H9 (cell line): ENCODE data around the gene CCDC40. TPM values are rescaled to one million over a fixed set of nuclear protein-coding genes. Genes with fewer than 3 reads are reported as not detected.

Experiments used
- DNase-seq: peaks from one replicate; pipeline ENCODE4 v3.0.0-alpha.2; 2017
- H2AFZ ChIP-seq: one replicate; pipeline ENCODE4 v1.6.1; 2013; ENCODE audit warnings: mild to moderate bottlenecking, low read length, control low read depth, moderate library complexity
- H2AK5ac ChIP-seq: 2 replicates; pipeline ENCODE4 v1.6.1; 2013; ENCODE audit warnings: low read length, control low read depth, mixed read lengths; ENCODE audit not compliant: insufficient read length
- H2BK120ac ChIP-seq: one replicate; pipeline ENCODE4 v1.6.1; 2013; ENCODE audit warnings: low read depth, mild to moderate bottlenecking, low read length, control low read depth, inconsistent platforms; ENCODE audit not compliant: poor library complexity, severe bottlenecking
- H2BK12ac ChIP-seq: 2 replicates; pipeline ENCODE4 v1.6.1; 2013; ENCODE audit warnings: low read length, control low read depth, mixed read lengths, low read depth; ENCODE audit not compliant: insufficient read length
- H2BK15ac ChIP-seq: 2 replicates; pipeline ENCODE4 v1.6.1; 2013; ENCODE audit warnings: low read depth, low read length, control low read depth
- H2BK20ac ChIP-seq: one replicate; pipeline ENCODE4 v1.6.1; 2013; ENCODE audit warnings: low read depth, mild to moderate bottlenecking, low read length, control low read depth, inconsistent platforms; ENCODE audit not compliant: poor library complexity, severe bottlenecking
- H2BK5ac ChIP-seq: 2 replicates; pipeline ENCODE4 v1.6.1; 2013; ENCODE audit warnings: low read length, control low read depth, mixed read lengths; ENCODE audit not compliant: insufficient read length
- H3K14ac ChIP-seq: 2 replicates; pipeline ENCODE4 v1.6.1; 2013; ENCODE audit warnings: low read length, control low read depth; ENCODE audit not compliant: insufficient read depth
- H3K18ac ChIP-seq: 2 replicates; pipeline ENCODE4 v1.6.1; 2013; ENCODE audit warnings: low read depth, mild to moderate bottlenecking, mixed read lengths, low read length, control low read depth; ENCODE audit not compliant: insufficient read length
- H3K23ac ChIP-seq: 2 replicates; pipeline ENCODE4 v1.6.1; 2013; ENCODE audit warnings: low read length, control low read depth, mixed read lengths, low read depth; ENCODE audit not compliant: insufficient read length
- H3K23me2 ChIP-seq: 2 replicates; pipeline ENCODE4 v1.6.1; 2013; ENCODE audit warnings: low read depth, mild to moderate bottlenecking, mixed read lengths, low read length, control low read depth; ENCODE audit not compliant: insufficient read length, poor library complexity, severe bottlenecking
- H3K27ac ChIP-seq: 2 replicates; pipeline ENCODE4 v1.5.1; 2013; ENCODE audit warnings: low read length, control low read depth, mixed read lengths, low read depth; ENCODE audit not compliant: insufficient read length
- H3K27me3 ChIP-seq: 2 replicates; pipeline ENCODE4 v1.6.1; 2013; ENCODE audit warnings: low read length, control low read depth, inconsistent platforms; ENCODE audit not compliant: insufficient read depth
- H3K4ac ChIP-seq: 2 replicates; pipeline ENCODE4 v1.6.1; 2013; ENCODE audit warnings: low read depth, mild to moderate bottlenecking, control low read depth, inconsistent platforms, low read length, moderate library complexity
- H3K4me1 ChIP-seq: 2 replicates; pipeline ENCODE4 v1.6.1; 2013; ENCODE audit warnings: low read length, control low read depth, inconsistent platforms; ENCODE audit not compliant: insufficient read depth
- H3K4me2 ChIP-seq: 2 replicates; pipeline ENCODE4 v1.6.1; 2013; ENCODE audit warnings: low read length, control low read depth, mixed read lengths; ENCODE audit not compliant: insufficient read length, insufficient read depth
- H3K56ac ChIP-seq: 2 replicates; pipeline ENCODE4 v1.6.1; 2013; ENCODE audit warnings: low read depth, mild to moderate bottlenecking, mixed read lengths, low read length, control low read depth; ENCODE audit not compliant: insufficient read length
- H3K79me1 ChIP-seq: 2 replicates; pipeline ENCODE4 v1.6.1; 2013; ENCODE audit warnings: low read depth, mild to moderate bottlenecking, moderate library complexity, low read length, control low read depth, inconsistent platforms; ENCODE audit not compliant: insufficient read depth, poor library complexity, severe bottlenecking
- H3K79me2 ChIP-seq: 2 replicates; pipeline ENCODE4 v1.6.1; 2013; ENCODE audit warnings: low read length, control low read depth, inconsistent platforms; ENCODE audit not compliant: insufficient read depth
- H3K9ac ChIP-seq: 2 replicates; pipeline ENCODE4 v1.6.1; 2013; ENCODE audit warnings: low read length, control low read depth, mixed read lengths; ENCODE audit not compliant: insufficient read length; ENCODE audit errors: extremely low read depth
- H3K9me3 ChIP-seq: one replicate; pipeline ENCODE4 v1.6.1; 2013; ENCODE audit warnings: low read depth, low read length, inconsistent platforms; ENCODE audit not compliant: control insufficient read depth
- H3T11ph ChIP-seq: one replicate; pipeline ENCODE4 v1.6.1; 2013; ENCODE audit warnings: mild to moderate bottlenecking, low read length, control low read depth, inconsistent platforms
- H4K20me1 ChIP-seq: one replicate; pipeline ENCODE4 v1.6.1; 2013; ENCODE audit not compliant: control insufficient read depth, insufficient read length, insufficient read depth
- H4K5ac ChIP-seq: 2 replicates; pipeline ENCODE4 v1.6.1; 2013; ENCODE audit warnings: low read depth, mild to moderate bottlenecking, mixed read lengths, low read length, control low read depth; ENCODE audit not compliant: insufficient read length
- H4K8ac ChIP-seq: replicated peaks from 2 replicates; pipeline ENCODE4 v1.6.1; 2013; ENCODE audit warnings: low read length, control low read depth, mixed read lengths, low read depth; ENCODE audit not compliant: insufficient read length
- H4K91ac ChIP-seq: 2 replicates; pipeline ENCODE4 v1.6.1; 2013; ENCODE audit warnings: low read depth, mild to moderate bottlenecking, moderate library complexity, mixed read lengths, low read length, control low read depth; ENCODE audit not compliant: insufficient read length
- H3K27ac Mint-ChIP-seq, 3 experiments: 2 replicates in 2 of 3; 3 replicates in 1 of 3; pipeline ENCODE4 v1.8.0; 2020 to 2021; ENCODE audit warnings: mixed read lengths in 3 of 3, mild to moderate bottlenecking in 1 of 3, moderate library complexity in 1 of 3
- H3K27me3 Mint-ChIP-seq: 2 replicates; pipeline ENCODE4 v1.8.0; 2021; ENCODE audit warnings: low read depth, mild to moderate bottlenecking, moderate library complexity, mixed read lengths
- H3K36me3 Mint-ChIP-seq, 3 experiments: 2 replicates in 2 of 3; 3 replicates in 1 of 3; pipeline ENCODE4 v1.8.0; 2020 to 2021; ENCODE audit warnings: low read depth in 3 of 3, mixed read lengths in 3 of 3; ENCODE audit not compliant: insufficient read depth in 1 of 3
- H3K4me1 Mint-ChIP-seq, 2 experiments: 2 replicates each; pipeline ENCODE4 v1.8.0; 2020; ENCODE audit warnings: mixed read lengths in 2 of 2
- H3K4me3 Mint-ChIP-seq, 2 experiments: 2 replicates in 1 of 2; 3 replicates in 1 of 2; pipeline ENCODE4 v1.8.0; 2020 to 2021; ENCODE audit warnings: mild to moderate bottlenecking in 2 of 2, mixed read lengths in 2 of 2, moderate library complexity in 1 of 2
- H3K9me3 Mint-ChIP-seq, 2 experiments: 2 replicates in 1 of 2; 3 replicates in 1 of 2; pipeline ENCODE4 v1.8.0; 2020; ENCODE audit warnings: mild to moderate bottlenecking in 2 of 2, mixed read lengths in 2 of 2, moderate library complexity in 1 of 2
- WGBS: extraction: QIAGEN DNeasy Blood & Tissue Kit; methylation state at CpG from one replicate; pipeline ENCODE4 v1.1.7; 2013; ENCODE audit warnings: missing lambda C conversion rate, low lambda C conversion rate, mixed read lengths; ENCODE audit not compliant: insufficient read length; ENCODE audit errors: extremely low coverage; 5-methylcytosine and 5-hydroxymethylcytosine counted together
- total RNA-seq: library from RNA; stranded (reverse); gene quantifications from 2 replicates; pipeline ENCODE4 v1.2.1, GENCODE V29; 2021
- TF ChIP-seq, protein P1 (sequence below): fragments of 200-600 bp; sonication (generic); conservative IDR thresholded peaks from 3 replicates; pipeline ENCODE4 v1.8.0; 2021; ENCODE audit warnings: antibody characterized with exemption, mild to moderate bottlenecking

CCDC40 gene
- total RNA-seq, 1 experiment from 2014 or later, result 8.9 TPM

DNA sequence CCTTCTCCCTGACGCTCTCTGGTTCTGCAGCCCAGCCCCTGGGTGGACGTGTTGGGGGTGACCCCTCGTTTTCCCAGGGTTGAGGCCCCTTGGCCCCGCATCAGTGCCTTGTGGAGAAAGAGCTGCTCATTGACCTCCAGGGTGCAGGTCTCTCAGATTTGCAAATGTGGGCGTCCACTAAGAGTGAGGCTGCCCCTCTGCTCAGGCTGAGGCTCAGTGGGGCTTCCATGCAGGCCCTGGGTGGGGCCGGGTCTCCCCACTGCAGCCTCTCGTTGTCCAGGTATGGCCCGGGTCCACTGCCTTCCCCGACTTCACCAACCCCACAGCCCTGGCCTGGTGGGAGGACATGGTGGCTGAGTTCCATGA lies 74.0 kb downstream of the CCDC40 start:
- no peak overlapping the region for H4K8ac ChIP-seq
- H3K4ac ChIP-seq, result no peak overlapping the region
- Mint-ChIP-seq H3K9me3 (peaks cover 0 to 5% of the 10 kb centered on the region in 2 experiments; a peak in 1 of 5 replicates), H3K27me3 (no peaks in the 10 kb centered on the region; the same call in 1 of the 2 replicates), H3K4me3 (no peak overlapping the region), H3K4me1 (peaks cover 15 to 21% of the 10 kb centered on the region in 2 experiments), H3K27ac (no peak overlapping the region), H3K36me3 (peaks cover 2 to 26% (median 4%) of the 10 kb centered on the region in 3 experiments; a peak in 5 of 7 replicates)
- no peak overlapping the region for H2BK15ac ChIP-seq
- whole genome bisulfite sequencing, result no CpG with 5 or more reads among the region's 9 CpGs
- H2AFZ ChIP-seq, result no peak overlapping the region
- no peak overlapping the region for H3K18ac ChIP-seq
- no peak overlapping the region for H3K27ac ChIP-seq
- H2BK5ac ChIP-seq, result no peak overlapping the region
- no peak overlapping the region for H3K9ac ChIP-seq
- no peak overlapping the region for H3K56ac ChIP-seq
- H2BK12ac ChIP-seq, result no peak overlapping the region
- no peaks in the 10 kb centered on the region for H3K79me2 ChIP-seq
- no peak overlapping the region for H3K14ac ChIP-seq
- H3K4me2 ChIP-seq, result no peak overlapping the region
- H2BK20ac ChIP-seq, result no peak overlapping the region
- H3K27me3 ChIP-seq, result no peaks in the 10 kb centered on the region
- TF ChIP-seq, protein P1, sequence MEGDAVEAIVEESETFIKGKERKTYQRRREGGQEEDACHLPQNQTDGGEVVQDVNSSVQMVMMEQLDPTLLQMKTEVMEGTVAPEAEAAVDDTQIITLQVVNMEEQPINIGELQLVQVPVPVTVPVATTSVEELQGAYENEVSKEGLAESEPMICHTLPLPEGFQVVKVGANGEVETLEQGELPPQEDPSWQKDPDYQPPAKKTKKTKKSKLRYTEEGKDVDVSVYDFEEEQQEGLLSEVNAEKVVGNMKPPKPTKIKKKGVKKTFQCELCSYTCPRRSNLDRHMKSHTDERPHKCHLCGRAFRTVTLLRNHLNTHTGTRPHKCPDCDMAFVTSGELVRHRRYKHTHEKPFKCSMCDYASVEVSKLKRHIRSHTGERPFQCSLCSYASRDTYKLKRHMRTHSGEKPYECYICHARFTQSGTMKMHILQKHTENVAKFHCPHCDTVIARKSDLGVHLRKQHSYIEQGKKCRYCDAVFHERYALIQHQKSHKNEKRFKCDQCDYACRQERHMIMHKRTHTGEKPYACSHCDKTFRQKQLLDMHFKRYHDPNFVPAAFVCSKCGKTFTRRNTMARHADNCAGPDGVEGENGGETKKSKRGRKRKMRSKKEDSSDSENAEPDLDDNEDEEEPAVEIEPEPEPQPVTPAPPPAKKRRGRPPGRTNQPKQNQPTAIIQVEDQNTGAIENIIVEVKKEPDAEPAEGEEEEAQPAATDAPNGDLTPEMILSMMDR, result no peak
- DNase-seq, result no peak
- H3K9me3 ChIP-seq, result no peaks in the 10 kb centered on the region
- H4K5ac ChIP-seq, result no peak overlapping the region
- H4K20me1 ChIP-seq, result no peaks in the 10 kb centered on the region
- H4K91ac ChIP-seq, result no peak overlapping the region
- H3K4me1 ChIP-seq, result no peaks in the 10 kb centered on the region
- no peak overlapping the region for H3K23ac ChIP-seq
- H2BK120ac ChIP-seq, result no peak overlapping the region
- no peaks in the 10 kb centered on the region for H3K79me1 ChIP-seq
- H3K23me2 ChIP-seq, result no peaks in the 10 kb centered on the region
- H3T11ph ChIP-seq, result no peak overlapping the region
- H2AK5ac ChIP-seq, result no peak overlapping the region
